ENCODE measurements around the gene TIAL1. TPM values are rescaled to one million over a fixed set of nuclear protein-coding genes. Genes with fewer than 3 reads are reported as not detected.

Gene TIAL1
- total and polyA plus RNA-seq, 2 donors (not counting 3 experiments of a cell fraction or from before 2014, with no cell fraction given) = 57.7 to 150 TPM

DNA sequence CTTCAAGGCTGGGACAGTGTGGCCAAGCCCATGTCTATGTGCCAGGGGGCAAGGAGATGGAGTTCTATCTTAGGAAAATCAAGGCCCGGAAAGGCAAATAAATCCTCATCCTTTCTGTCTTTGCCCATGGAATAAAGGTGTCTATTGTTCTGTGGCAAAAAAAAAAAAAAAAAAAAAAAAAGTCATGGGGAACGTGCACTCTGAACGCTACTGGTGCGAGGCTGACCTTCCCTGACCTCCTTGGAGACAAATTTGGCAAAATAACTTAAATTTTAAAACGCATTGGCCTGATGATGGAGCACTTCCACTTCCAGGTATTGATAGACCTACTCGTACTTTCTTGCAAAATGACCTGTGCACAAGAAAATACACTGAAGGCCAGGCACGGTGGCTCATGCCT is 42.2 kb upstream of the TIAL1 start:
- Histone ChIP-seq H3K4me1 (ENCODE audit: control insufficient read depth, extremely low read depth, insufficient read depth, low read length) (no peaks in the 10 kb centered on the region), H3K36me3 (ENCODE audit: control insufficient read depth in 2 of 2, extremely low read depth in 1 of 2, insufficient read depth in 2 of 2, low read length in 2 of 2) (no peaks in the 10 kb centered on the region), H3K79me2 (ENCODE audit: control insufficient read depth, insufficient read depth, low read length) (no peaks in the 10 kb centered on the region), H3K4me2 (ENCODE audit: insufficient read depth, low read length) (no peak overlapping the region), H3K9ac (replicated peaks; ENCODE audit: extremely low read depth, insufficient read depth, low read length) (no peak overlapping the region), H3K9me3 (replicated peaks; ENCODE audit: control insufficient read depth, insufficient read depth, low read length) (no peaks in the 10 kb centered on the region), H3K4me3 (replicated peaks in 1 of 3; ENCODE audit: insufficient read depth in 1 of 3, low read depth in 1 of 3, low read length in 3 of 3) (no peak overlapping the region), H4K20me1 (replicated peaks; ENCODE audit: control insufficient read depth, extremely low read depth, insufficient read depth, low read length) (no peaks in the 10 kb centered on the region), H3K27ac (ENCODE audit: insufficient read depth, low read depth, low read length) (no peak overlapping the region), H3K27me3 (ENCODE audit: control insufficient read depth in 2 of 2, insufficient read depth in 2 of 2, low read length in 2 of 2) (peaks cover 0 to 2% of the 10 kb centered on the region in 2 experiments), H2AFZ (ENCODE audit: low read depth, low read length) (no peak overlapping the region), H3K9me1 (replicated peaks; ENCODE audit: control insufficient read depth, extremely low read depth, insufficient read depth, low read length) (no peaks in the 10 kb centered on the region)
- no TSS peak for BruUV-seq (replicated peaks)
- DNase-seq (ENCODE audit: low read depth, low spot score) = no peak
- no peak for FAIRE-seq
- ChIA-PET CTCF (no interaction called here), POLR2A (no interaction called here)
- intact Hi-C loops (cut with micrococcal nuclease) (no loop called here), dilution Hi-C loops (cut with MboI; ENCODE audit: extremely low pct_ligation_motif_present, low sequenced_read_pairs) (no loop called here)
- TF ChIP-seq FOS (IDR thresholded peaks at IDR 0.05; ENCODE audit: borderline replicate concordance, insufficient read depth, low read length) = no peak
- no peak for TF ChIP-seq POLR2AphosphoS5 (IDR thresholded peaks at IDR 0.05; ENCODE audit: insufficient read depth, low read depth, low read length)
- TF ChIP-seq, protein P1, sequence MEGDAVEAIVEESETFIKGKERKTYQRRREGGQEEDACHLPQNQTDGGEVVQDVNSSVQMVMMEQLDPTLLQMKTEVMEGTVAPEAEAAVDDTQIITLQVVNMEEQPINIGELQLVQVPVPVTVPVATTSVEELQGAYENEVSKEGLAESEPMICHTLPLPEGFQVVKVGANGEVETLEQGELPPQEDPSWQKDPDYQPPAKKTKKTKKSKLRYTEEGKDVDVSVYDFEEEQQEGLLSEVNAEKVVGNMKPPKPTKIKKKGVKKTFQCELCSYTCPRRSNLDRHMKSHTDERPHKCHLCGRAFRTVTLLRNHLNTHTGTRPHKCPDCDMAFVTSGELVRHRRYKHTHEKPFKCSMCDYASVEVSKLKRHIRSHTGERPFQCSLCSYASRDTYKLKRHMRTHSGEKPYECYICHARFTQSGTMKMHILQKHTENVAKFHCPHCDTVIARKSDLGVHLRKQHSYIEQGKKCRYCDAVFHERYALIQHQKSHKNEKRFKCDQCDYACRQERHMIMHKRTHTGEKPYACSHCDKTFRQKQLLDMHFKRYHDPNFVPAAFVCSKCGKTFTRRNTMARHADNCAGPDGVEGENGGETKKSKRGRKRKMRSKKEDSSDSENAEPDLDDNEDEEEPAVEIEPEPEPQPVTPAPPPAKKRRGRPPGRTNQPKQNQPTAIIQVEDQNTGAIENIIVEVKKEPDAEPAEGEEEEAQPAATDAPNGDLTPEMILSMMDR (IDR thresholded peaks at IDR 0.05; ENCODE audit: extremely low read depth in 1 of 2, insufficient read depth in 1 of 2, low read depth in 1 of 2, low read length in 2 of 2) = no peak
- TF ChIP-seq, protein P2, sequence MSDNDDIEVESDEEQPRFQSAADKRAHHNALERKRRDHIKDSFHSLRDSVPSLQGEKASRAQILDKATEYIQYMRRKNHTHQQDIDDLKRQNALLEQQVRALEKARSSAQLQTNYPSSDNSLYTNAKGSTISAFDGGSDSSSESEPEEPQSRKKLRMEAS (IDR thresholded peaks at IDR 0.05; ENCODE audit: insufficient read depth, insufficient read length) = no peak
- no peak for TF ChIP-seq GATA2 (IDR thresholded peaks at IDR 0.05; ENCODE audit: insufficient read depth, insufficient read length, low read depth, low read length)

DNA sequence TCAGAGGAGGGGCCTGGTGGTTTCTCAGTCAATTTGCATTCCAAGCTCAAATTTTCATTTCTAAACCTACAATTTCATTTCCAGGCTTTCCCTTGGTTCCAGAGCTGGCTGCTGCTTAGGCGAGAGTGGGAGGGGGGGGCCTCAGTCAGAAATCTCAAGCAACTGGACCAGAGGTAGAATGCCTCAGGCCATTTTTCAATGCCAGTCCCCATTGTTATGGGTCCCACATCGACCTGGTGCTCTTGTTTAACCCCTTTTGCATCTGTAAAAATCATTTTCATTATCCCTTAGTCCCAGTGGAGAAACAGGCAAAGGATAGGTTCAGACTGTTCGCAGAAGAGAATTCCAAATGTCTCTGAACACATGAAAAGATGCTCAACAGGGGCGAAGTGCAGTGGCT is 40.9 kb upstream of the TIAL1 start:
- Histone ChIP-seq H3K9me1 (replicated peaks; ENCODE audit: control insufficient read depth, extremely low read depth, insufficient read depth, low read length) (no peaks in the 10 kb centered on the region), H3K4me2 (ENCODE audit: insufficient read depth, low read length) (no peak overlapping the region), H3K79me2 (ENCODE audit: control insufficient read depth, insufficient read depth, low read length) (no peaks in the 10 kb centered on the region), H3K27me3 (ENCODE audit: control insufficient read depth in 2 of 2, insufficient read depth in 2 of 2, low read length in 2 of 2) (peaks cover 0 to 2% of the 10 kb centered on the region in 2 experiments), H3K9ac (replicated peaks; ENCODE audit: extremely low read depth, insufficient read depth, low read length) (no peak overlapping the region), H3K27ac (ENCODE audit: insufficient read depth, low read depth, low read length) (no peak overlapping the region), H3K4me1 (ENCODE audit: control insufficient read depth, extremely low read depth, insufficient read depth, low read length) (no peaks in the 10 kb centered on the region), H3K9me3 (replicated peaks; ENCODE audit: control insufficient read depth, insufficient read depth, low read length) (no peaks in the 10 kb centered on the region), H2AFZ (ENCODE audit: low read depth, low read length) (no peak overlapping the region), H3K4me3 (replicated peaks in 1 of 3; ENCODE audit: insufficient read depth in 1 of 3, low read depth in 1 of 3, low read length in 3 of 3) (no peak overlapping the region), H4K20me1 (replicated peaks; ENCODE audit: control insufficient read depth, extremely low read depth, insufficient read depth, low read length) (no peaks in the 10 kb centered on the region), H3K36me3 (ENCODE audit: control insufficient read depth in 2 of 2, extremely low read depth in 1 of 2, insufficient read depth in 2 of 2, low read length in 2 of 2) (no peaks in the 10 kb centered on the region)
- FAIRE-seq = no peak
- no peak for DNase-seq (ENCODE audit: low read depth, low spot score)
- BruUV-seq (replicated peaks) = no TSS peak
- TF ChIP-seq JUN (IDR thresholded peaks at IDR 0.05; ENCODE audit: borderline replicate concordance, insufficient read depth, insufficient read length, low read depth) = no peak
- no peak for TF ChIP-seq GATA2 (IDR thresholded peaks at IDR 0.05; ENCODE audit: insufficient read depth, insufficient read length, low read depth, low read length)
- no peak for TF ChIP-seq POLR2A (IDR thresholded peaks at IDR 0.05; ENCODE audit: low read depth, low read length)
- TF ChIP-seq, protein P2 (IDR thresholded peaks at IDR 0.05; ENCODE audit: insufficient read depth, insufficient read length) = no peak
- TF ChIP-seq FOS (IDR thresholded peaks at IDR 0.05; ENCODE audit: borderline replicate concordance, insufficient read depth, low read length) = no peak
- no peak for TF ChIP-seq EZH2 (IDR thresholded peaks at IDR 0.05; ENCODE audit: borderline replicate concordance, low read depth, low read length, severe bottlenecking)
- TF ChIP-seq, protein P1 (IDR thresholded peaks at IDR 0.05; ENCODE audit: extremely low read depth in 1 of 2, insufficient read depth in 1 of 2, low read depth in 1 of 2, low read length in 2 of 2) = no peak
- TF ChIP-seq MYC (IDR thresholded peaks at IDR 0.05; ENCODE audit: low read depth, low read length) = no peak
- ChIA-PET POLR2A (interaction anchor here (1.0 kb wide), 1 partner anchor 13 kb away, joined by 4 read pairs; the partner anchor contains the start of gene BAG3), CTCF (interaction anchor here (0.8 to 1.6 kb wide), 3 partner anchors 9 to 35 kb away, joined by 3 read pairs; no protein-coding TSS in a partner anchor)
- dilution Hi-C loops (cut with MboI; ENCODE audit: extremely low pct_ligation_motif_present, low sequenced_read_pairs) (no loop called here), intact Hi-C loops (cut with micrococcal nuclease) (no loop called here)

Measured in endothelial cell of umbilical vein (primary cell).